HUDEP-2 (cell line): Measurements from ENCODE around the gene KRTAP10-10.
"Not testable (repeated sequence)": the region's sequence is repeated elsewhere in the genome, so short reads cannot be mapped to it uniquely, and the experiment has no call there.

ENCODE experiments used
- DNase-seq, 76 experiments: peaks; one replicate each; lab custom pipeline; 2025; ENCODE audit not compliant: unreplicated experiment in 76 of 76; lab: John Stamatoyannopoulos, UW

The KRTAP10-10 gene

DNA sequence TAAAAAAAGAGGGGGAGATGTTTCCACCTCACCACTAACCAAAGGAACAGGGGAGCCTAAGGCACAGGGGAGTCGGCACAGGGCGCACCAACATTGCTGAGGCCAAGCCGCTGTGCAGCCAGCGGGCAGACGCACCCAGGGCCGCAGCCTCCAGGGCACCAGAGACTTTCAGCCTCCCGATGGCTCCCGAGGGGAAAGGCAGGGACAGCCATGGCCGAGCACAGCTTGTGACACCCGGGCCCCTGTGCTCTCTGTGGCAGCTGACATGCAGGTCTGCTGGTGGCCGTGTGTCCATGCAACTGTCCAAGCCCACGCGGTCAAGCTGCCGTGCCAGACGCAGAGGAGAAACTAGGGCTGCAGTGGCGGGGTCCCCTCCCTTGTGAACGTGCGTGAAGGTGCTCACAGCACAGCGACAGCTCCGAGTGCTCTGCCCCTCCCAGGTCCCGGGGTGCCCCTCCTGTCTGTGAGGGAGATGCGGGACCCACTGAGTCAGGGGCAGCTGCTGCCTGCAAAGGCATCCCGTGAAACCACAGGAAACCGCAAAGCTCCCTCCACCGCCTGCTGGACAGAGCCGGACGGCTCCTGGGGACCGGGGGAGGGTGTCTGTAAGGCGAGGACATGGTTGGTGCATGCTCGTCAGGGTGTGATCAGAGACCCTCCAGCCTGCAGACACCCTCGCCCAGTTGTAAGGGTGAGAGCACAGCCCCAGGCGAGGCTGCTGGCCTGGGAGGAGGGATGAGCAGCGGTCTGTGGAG is 11.6 kb downstream of the KRTAP10-10 start:
- DNase-seq = no peak

DNA sequence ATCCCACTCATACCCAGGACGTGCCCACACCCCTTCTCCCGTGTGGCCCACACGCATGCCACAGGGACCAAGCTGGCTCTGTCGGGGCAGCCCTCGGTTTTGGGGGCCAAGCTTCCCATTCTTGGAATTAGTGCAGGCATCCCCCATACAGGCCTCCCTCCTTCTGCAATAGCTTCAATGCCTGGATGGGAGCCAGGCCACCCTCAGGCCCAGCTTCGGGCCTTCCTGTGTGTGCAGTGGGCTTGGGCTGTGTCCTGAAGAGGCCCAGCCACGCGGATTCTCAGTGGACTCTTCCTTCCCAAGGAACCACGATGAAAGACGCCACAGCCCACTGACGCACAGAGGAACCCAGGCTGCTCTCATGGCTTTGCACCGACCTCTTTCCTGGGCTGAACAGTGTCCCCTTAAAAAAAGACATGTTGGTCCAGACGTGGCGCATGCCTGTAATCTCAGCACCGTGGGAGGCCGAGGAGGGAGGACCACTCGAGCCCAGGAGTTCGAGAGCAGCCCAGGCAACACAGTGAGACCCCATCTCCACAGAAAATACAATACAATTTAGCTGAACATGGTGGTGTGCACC is 12.5 kb downstream of the KRTAP10-10 start:
- no peak for DNase-seq

DNA sequence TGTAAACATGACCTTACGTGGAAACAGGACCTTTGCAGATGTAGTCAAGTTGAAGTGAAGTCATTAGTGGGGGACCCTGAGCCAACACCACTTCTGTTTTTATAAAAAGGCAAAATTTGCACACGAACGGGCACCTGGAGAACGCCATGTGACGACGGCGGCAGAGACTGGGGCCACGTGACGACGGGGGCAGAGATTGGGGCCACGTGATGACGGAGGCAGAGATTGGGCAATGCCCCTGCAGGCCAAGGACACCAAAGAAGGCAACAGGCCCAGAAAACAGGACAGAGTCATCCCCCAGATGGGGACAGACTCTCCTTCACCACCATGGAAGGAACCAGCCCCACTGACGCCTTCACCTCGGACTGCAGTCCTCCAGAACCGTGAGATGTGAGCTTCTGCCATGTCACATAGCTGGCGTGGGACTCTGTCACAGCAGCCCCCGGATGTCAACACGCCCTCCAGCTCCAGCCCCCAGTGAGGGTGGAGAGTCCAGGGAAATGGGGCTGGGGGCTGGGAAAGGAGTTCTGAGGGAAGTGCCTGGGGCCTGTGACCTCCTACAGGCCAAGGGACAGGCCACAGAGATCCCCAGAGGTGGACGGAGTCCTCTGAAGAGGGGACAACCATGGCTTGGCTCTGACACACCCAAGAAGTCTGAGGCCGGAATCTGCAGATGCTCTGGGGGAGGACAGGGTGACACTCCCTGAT is 13.3 kb downstream of the KRTAP10-10 start:
- DNase-seq = no peak

DNA sequence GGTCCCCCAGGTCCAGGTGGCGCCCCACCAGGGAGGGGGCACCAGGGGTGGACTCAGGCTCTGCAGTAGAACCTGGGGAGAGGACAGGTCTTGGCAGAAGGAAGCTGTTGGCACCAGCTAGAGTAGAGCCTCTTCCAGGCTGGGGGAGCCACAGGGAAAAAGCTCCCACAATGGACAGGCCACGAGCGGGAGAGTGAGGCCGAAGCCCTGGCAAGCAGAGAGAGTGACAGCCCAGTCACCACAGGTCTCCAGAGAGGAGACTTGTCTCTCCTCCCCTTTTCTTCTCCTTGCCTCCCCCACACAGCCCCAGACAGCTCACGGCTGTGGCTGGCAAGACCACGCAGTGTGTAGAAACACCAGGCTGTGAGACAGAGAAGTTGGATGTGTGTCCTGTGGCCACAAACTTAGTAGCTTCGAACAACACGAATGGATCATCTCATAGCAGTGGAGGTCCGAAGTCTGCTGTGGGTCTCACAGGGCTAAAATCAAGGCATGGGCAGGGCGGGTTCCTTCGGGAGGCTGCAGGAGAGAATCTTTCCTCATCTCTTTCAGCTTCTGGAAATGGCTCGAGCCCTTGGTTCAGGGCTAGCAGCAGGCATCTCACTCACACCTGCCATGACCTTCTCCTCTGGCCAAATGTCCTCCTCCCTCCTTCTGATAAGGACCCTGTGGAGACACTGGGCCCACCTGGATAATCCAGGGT is 14.0 kb downstream of the KRTAP10-10 start:
- no peak for DNase-seq

DNA sequence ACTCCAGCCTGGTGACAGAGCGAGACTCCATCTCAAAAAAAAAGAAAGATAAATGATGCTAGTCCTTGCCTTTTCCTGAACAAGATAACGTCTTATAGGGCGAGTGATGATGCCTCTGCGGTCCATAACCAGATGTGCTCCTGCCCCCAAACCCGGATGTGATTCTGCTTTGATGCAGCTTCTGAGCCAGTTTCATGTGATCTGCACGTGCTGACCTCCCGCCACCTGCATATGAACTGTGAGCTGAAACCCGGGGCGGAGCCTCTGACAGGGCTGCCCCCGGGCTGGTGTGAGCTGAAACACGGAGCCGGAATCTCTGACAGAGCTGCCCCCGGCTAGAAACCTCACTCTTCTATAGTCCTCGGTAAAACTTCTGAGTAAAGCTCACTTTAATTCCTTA is 16.0 kb downstream of the KRTAP10-10 start:
- DNase-seq = no peak

DNA sequence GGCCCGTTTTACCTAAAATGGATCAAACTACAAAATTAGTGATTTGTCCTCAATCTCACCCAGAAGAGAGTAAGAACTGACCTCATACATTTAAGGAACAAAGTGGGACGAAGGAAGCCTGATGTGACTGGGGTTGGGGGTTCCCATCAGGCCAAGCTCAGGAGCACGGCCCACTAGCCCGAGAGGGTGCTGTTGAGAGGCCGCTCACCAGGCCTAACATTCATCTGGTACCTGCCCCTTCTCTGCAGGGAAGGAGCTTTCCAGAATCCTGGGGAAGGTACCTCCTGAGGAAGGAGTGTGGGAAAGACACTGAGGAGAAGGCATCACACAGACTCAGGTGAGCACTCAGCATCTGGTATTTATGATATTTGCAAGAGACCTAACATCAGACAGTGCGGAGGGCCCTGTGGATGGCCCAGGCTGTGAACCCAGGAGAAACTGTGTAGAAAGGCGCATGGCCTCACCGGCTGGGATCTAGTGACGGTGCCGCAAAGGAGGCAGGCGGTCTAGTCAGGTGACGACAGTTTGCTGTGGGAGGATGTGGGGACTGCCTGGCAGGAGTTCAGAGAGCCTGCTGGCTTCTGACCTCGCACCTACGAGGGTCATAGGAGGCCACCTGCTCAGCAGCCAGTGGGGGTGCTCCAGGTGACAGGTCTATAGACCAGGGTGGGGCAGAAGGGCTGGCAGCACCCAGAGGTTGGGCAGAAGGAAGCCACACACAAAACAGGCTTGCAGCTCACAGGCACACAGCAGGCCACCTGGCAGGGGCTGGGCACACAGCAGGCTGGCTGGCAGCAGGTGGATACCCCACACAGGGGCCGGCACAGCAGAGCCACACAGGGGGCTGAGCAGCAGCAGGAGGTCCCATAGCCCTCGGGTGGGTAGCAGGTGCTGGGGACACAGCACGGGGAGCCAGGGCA is 16.8 kb downstream of the KRTAP10-10 start:
- no peak for DNase-seq

DNA sequence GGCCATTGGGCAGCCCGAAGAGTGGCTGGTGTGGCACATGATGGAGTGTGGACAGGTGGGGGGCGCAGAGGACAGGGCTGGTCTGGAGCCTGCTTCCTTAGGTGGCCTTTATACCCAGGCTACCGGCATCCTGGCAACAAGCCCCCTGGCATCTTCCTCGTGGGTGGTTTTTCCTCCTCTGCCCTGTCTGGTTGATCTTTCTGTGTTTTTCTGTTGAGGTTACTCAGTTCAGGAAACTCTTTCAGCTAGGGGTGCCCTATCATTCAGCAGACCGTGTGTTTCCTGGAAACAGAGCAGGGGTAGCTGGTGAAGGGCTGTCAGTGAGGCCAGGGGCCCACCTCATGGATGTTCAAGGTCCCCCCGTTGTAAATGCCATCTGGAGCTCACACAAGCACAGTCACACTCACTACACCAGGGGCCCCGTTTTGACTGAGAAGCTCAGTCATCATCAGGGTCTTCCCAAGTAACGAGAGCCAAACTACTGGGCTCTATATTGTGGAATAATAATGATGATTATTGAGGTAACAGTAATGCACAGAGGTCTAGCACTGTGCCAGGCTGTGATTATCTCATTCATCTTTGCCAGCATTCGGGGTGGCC is 17.5 kb downstream of the KRTAP10-10 start, which contains the start of gene KRTAP12-4:
Gene KRTAP12-4, minus strand, starts transcription at position 84 of the 600 bp plus-strand sequence. Its CDS starts 45 bp downstream, at position 39.
- no peak for DNase-seq

DNA sequence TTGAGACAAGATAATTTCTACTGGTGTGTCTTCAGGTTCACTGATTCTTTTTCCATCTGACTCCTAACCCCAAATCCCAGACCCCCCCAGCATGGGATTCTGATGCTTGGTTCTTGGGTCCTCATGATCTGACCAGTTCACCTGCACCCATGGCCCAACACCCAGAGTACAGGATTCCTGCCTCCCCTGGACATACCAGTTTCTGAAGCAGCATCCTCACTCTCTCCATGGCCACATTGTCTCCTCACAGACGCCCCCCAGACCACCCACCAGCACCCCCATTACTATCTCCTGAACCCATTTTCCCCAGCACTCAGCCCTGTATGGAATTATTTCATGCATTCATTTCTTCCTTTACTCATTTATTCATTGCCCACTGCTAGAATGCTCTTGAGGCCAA is 19.7 kb downstream of the KRTAP10-10 start:
- DNase-seq = no peak

DNA sequence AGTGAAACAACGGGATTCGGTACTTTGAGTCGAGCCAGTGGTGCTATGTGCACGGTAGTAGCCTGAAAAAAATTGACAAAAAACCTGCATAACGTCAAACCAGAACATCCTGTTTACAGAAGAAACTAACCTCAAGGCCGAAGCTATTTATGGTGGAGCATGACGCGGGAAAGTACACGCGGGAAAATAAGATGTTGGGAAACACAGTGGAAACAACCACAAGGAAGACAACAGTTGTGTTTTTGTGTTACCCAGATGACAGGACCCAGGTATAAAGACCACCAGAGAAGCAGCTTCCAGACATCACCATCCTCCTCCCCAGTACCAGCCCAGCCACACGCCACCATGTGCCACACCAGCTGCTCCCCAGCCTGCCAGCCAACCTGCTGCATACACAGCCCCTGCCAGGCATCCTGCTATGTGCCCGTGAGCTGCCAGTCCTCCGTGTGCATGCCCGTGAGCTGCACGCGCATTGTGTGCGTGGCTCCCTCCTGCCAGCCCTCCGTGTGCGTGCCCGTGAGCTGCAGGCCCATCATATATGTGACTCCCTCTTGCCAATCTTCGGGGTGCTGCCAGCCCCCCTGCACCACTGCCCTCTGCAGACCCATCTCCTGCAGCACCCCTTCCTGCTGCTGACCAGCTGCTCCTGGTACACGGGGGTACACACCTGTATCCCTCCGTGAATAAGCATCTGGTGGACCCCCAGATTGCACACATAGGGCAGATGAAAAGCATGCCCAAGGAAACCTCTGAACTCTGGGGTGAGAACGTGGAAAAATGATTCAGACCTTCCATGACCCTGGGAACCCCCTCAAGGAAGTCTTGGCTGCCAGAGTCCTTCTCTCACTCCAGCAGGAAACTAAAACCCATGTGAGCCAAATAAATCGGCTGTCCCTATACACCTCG is 20.7 kb downstream of the KRTAP10-10 start, which contains the start of gene KRTAP12-3:
Gene KRTAP12-3, plus strand, starts transcription at position 298 of the 906 bp plus-strand sequence. Its CDS starts 48 bp downstream, at position 346.
- no peak for DNase-seq

DNA sequence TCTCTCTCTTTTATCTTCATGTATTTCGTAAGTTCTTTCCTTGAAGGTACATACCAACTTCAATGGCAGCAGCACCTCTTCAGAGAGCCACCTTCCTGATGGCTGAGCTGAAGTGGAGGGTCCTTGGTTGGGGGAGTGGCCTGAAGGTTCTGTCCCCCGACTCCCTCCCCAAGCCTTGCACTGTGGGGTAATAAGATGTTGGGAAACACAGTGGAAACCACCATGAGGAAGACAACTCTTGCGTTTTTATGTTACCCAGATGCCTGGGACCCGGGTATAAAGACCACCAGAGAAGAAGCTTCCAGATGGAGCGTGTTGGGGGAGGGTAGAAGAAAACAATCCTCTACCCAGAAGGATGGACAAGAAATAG is 21.4 kb downstream of the KRTAP10-10 start:
- DNase-seq = no peak

DNA sequence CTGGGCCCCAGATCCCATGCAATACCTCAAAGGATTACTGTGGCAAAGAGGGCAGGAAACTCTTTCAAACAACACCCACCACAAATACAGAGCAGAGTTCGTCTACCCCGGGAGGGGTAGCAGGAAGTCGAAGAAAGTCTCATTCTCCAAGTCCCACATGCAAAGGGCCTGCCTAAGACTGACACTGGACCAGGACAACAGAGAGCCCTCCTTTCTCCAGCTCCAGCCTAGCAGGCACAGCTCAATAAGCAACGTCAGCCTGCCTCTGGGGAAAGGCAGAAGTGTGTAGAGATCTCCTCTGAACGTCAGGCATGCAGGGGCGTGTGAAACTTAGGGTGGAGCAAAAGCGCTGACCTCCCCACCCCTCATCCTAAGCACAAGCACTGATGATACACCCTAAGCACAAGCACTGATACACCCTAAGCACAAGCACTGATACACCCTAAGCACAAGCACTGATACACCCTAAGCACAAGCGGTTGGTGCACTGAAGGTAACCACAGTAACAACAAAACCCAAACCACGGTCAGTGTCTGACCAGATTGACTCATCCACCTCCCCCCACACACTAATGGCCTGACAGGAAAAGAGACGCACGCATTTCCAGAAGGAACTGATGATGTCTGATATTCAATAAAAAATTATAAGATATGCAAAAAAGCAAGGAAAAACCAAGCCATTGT is 21.9 kb downstream of the KRTAP10-10 start:
- DNase-seq = no peak

DNA sequence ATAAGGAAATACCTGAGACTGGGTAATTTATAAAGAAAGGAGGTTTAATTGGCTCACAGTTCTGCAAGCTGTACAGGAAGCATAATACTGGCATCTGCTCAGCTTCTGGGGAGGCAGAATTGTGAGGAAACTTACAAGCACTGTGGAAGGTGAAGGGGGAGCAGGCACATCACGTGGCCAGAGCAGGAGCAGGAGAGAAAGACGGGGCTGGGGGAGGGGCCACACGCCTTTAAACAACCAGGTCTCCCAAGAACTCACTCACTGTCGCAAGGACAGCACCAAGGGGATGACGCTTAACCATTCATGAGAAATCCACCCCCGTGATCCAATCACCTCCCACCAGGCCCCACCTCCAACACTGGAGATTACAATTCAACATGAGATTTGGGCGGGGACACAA is 24.4 kb downstream of the KRTAP10-10 start:
- not testable (repeated sequence) for DNase-seq

DNA sequence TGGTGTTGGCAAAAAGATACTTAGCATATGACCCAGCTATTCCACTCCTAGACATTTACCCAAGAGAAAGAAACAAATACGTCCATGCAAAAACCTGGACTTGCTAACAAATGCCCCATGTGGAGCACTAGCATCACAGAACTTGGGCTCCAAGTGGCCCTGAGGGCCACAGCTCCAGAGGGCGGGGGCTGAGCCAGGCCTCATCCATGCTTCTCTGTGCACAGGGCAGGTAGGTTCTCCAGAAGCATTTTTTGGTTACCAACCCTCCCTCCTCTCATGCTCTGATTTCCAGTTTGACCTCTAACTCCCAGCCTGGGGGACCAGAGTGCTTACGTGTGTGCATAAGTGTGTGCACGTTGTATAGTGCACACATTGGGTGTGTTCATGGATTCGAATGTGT is 27.5 kb downstream of the KRTAP10-10 start:
- DNase-seq = no peak

DNA sequence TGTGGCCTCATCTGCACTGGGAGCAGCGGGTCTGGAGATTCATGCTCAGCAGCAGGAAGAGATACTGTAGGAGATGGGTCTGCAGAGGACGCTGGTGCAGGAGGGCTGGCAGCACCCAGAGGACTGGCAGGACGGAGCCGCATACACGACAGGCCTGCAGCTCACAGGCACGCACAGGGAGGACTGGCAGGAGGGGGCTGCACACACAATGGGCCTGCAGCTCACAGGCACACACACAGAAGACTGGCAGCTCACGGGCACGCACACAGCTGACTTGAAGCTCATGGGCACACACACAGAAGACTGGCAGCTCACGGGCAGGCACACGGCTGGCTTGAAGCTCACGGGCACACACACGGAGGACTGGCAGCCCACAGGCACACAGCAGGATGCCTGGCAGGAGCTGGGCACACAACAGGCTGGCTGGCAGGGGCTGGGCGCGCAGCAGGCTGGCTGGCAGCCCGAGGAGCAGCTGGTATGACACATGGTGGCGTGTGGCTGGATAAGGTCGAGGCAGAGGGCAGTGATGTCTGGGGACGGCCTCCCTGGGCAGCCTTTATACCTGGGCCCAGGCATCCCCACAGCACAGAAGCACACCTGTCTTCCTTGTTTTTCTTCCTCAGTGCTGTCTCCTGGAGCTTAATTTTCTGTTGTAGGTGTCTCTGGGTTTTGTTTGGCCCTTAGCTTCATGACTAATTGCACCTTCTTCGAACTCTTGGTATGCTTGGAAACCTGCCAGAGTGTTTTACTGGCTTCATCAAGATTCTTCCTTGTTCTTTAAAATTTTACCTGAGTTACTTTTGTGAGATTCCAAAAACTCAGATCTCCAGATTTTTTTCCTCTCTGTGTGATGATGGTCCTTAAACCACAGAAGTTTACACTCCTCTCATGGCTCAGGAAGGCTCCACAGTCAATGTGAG is 29.5 kb downstream of the KRTAP10-10 start, which contains the start of gene KRTAP12-2:
Gene KRTAP12-2, minus strand, starts transcription at position 527 of the 920 bp plus-strand sequence. Its CDS starts 41 bp downstream, at position 486.
- DNase-seq = no peak

DNA sequence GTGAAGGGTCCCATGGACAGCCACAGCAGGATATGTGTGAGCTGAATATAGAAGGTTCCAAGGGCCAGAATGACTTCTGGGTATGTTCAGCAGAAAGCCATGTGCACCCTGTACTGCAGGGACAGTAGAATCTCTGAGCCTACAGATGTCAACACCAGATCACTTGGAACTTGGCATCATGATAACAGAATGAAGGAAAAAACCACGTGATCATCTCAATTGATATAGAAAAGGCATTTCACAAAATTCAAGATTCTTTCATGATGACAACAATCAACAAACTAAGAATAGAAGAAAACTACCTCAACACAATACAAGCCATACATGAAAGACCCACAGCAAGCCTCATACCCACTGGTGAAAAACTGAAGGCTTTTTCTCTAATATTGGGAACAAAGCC is 30.5 kb downstream of the KRTAP10-10 start:
- no peak for DNase-seq

DNA sequence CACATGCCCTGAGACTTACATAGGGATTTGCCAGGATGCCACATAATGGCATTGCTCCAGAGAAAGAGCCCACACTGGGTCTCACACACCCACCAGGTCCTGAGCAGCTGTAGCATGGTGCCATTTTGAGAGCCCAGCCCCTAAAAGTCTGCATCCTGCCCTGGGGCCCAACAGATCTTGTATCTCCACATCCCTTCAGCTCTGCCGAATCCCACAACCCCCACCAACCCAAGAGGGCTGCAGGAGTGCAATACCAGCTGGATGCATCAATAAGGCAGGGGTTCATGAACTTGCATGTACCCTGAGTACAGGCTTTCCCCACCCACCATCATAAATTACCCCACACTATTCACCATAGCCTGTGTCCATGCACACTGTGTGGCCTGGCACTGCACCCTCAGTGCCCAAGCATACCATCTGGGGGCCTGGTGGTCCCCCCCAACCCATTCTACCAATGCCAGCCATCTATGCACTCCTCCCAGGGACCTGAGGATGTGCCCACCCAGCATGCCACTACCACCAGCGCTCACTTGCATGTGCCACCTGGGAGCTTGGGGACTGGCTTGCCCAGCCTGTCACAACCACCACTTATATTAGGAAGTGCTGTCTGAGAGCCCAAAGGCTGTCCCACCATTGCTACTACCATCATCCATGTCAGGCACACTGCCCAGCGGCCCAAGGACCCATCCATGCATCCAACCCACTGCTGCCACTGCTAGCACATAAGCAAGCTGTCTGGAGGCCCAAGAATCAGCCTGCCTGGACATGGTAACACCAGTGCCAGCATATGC is 33.7 kb downstream of the KRTAP10-10 start:
- DNase-seq = no peak
